ENCODE results near the gene ADGRF4. TPM values are rescaled to one million over a fixed set of nuclear protein-coding genes. Genes with fewer than 3 reads are reported as not detected.

Gene ADGRF4
- total and polyA plus RNA-seq, 2 donors (not counting 3 experiments of a cell fraction or from before 2014, with no cell fraction given) = not detected

DNA sequence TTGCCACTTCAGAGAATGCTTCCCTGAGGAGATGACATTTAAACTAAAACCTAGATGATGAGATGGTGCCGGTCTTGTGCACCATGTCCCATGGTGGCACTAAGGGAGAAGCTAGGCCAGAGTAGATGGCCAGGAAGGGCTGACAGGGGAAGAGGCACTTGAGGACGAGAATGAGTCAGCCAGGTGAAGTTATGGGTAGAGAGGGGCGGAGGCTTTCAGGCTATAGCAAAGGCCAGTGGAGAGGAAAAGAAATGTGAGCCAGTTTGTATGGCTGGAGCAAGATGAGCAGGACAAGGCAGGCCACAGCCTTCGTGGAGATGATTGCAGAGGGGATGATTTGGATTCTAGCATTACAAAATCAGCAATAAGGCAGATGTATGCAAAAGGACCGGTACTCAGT is 44.7 kb upstream of the ADGRF4 start:
- H3K9ac ChIP-seq (replicated peaks; ENCODE audit: extremely low read depth, insufficient read depth, low read length) = no peak overlapping the region
- no peak for DNase-seq (ENCODE audit: low read depth, low spot score)
- CTCF ChIA-PET = interaction anchor here (1.7 kb wide), 1 partner anchor 134 kb away, joined by 5 read pairs; no protein-coding TSS in a partner anchor

More for the DNA sequence above, 44.7 kb upstream of the ADGRF4 start:
- TF ChIP-seq, protein P1, sequence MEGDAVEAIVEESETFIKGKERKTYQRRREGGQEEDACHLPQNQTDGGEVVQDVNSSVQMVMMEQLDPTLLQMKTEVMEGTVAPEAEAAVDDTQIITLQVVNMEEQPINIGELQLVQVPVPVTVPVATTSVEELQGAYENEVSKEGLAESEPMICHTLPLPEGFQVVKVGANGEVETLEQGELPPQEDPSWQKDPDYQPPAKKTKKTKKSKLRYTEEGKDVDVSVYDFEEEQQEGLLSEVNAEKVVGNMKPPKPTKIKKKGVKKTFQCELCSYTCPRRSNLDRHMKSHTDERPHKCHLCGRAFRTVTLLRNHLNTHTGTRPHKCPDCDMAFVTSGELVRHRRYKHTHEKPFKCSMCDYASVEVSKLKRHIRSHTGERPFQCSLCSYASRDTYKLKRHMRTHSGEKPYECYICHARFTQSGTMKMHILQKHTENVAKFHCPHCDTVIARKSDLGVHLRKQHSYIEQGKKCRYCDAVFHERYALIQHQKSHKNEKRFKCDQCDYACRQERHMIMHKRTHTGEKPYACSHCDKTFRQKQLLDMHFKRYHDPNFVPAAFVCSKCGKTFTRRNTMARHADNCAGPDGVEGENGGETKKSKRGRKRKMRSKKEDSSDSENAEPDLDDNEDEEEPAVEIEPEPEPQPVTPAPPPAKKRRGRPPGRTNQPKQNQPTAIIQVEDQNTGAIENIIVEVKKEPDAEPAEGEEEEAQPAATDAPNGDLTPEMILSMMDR (IDR thresholded peaks at IDR 0.05; ENCODE audit: extremely low read depth in 1 of 2, insufficient read depth in 1 of 2, low read depth in 1 of 2, low read length in 2 of 2) = no peak
- TF ChIP-seq FOS (IDR thresholded peaks at IDR 0.05; ENCODE audit: borderline replicate concordance, insufficient read depth, low read length) (no peak), MYC (IDR thresholded peaks at IDR 0.05; ENCODE audit: low read depth, low read length) (no peak), EZH2 (IDR thresholded peaks at IDR 0.05; ENCODE audit: borderline replicate concordance, low read depth, low read length, severe bottlenecking) (no peak), POLR2A (IDR thresholded peaks at IDR 0.05; ENCODE audit: low read depth, low read length) (no peak), GATA2 (IDR thresholded peaks at IDR 0.05; ENCODE audit: insufficient read depth, insufficient read length, low read depth, low read length) (no peak), JUN (IDR thresholded peaks at IDR 0.05; ENCODE audit: borderline replicate concordance, insufficient read depth, insufficient read length, low read depth) (no peak), POLR2AphosphoS5 (IDR thresholded peaks at IDR 0.05; ENCODE audit: insufficient read depth, low read depth, low read length) (no peak)
- TF ChIP-seq, protein P2, sequence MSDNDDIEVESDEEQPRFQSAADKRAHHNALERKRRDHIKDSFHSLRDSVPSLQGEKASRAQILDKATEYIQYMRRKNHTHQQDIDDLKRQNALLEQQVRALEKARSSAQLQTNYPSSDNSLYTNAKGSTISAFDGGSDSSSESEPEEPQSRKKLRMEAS (IDR thresholded peaks at IDR 0.05; ENCODE audit: insufficient read depth, insufficient read length) = no peak
- Histone ChIP-seq H3K4me1 (ENCODE audit: control insufficient read depth, extremely low read depth, insufficient read depth, low read length) (peaks cover 11% of the 10 kb centered on the region), H3K4me3 (replicated peaks in 1 of 3; ENCODE audit: insufficient read depth in 1 of 3, low read depth in 1 of 3, low read length in 3 of 3) (no peak overlapping the region), H4K20me1 (replicated peaks; ENCODE audit: control insufficient read depth, extremely low read depth, insufficient read depth, low read length) (no peaks in the 10 kb centered on the region), H2AFZ (ENCODE audit: low read depth, low read length) (no peak overlapping the region), H3K4me2 (ENCODE audit: insufficient read depth, low read length) (no peak overlapping the region), H3K27me3 (ENCODE audit: control insufficient read depth in 2 of 2, insufficient read depth in 2 of 2, low read length in 2 of 2) (no peaks in the 10 kb centered on the region), H3K9me1 (replicated peaks; ENCODE audit: control insufficient read depth, extremely low read depth, insufficient read depth, low read length) (no peaks in the 10 kb centered on the region), H3K36me3 (ENCODE audit: control insufficient read depth in 2 of 2, extremely low read depth in 1 of 2, insufficient read depth in 2 of 2, low read length in 2 of 2) (no peaks in the 10 kb centered on the region), H3K9me3 (replicated peaks; ENCODE audit: control insufficient read depth, insufficient read depth, low read length) (no peaks in the 10 kb centered on the region), H3K27ac (ENCODE audit: insufficient read depth, low read depth, low read length) (no peak overlapping the region), H3K79me2 (ENCODE audit: control insufficient read depth, insufficient read depth, low read length) (no peaks in the 10 kb centered on the region)
- dilution Hi-C loops (cut with MboI; ENCODE audit: extremely low pct_ligation_motif_present, low sequenced_read_pairs) (no loop called here), intact Hi-C loops (cut with micrococcal nuclease) (loop anchor here (5.0 kb wide), 1 partner anchor 129 kb away; the partner anchor contains the start of gene OPN5)
- BruUV-seq (replicated peaks) = no TSS peak
- POLR2A ChIA-PET = no interaction called here
- no peak for FAIRE-seq

All from endothelial cell of umbilical vein (primary cell).